Endothelial cell of umbilical vein (primary cell): ENCODE results near the gene TPRG1L. TPM values are rescaled to one million over a fixed set of nuclear protein-coding genes. Genes with fewer than 3 reads are reported as not detected.

ENCODE experiments used
- BruUV-seq: library from RNA; stranded (reverse); fragments of 400-500 nt; replicated peaks from 2 replicates; lab custom pipeline; 2021; lab: Mats Ljungman, UMichigan
- CTCF ChIA-PET: fragments of 300-600, 350-600 bp; sonication (Branson Sonifier 250); formaldehyde crosslinking; loops from one replicate; lab custom pipeline; 2021; ENCODE audit warnings: antibody characterized with exemption, inconsistent platforms; lab: Charles Lee
- POLR2A ChIA-PET: fragments of 300-600, 350-600 bp; sonication (Branson Sonifier 250); formaldehyde crosslinking; loops from one replicate; lab custom pipeline; 2021; ENCODE audit warnings: antibody characterized with exemption, inconsistent platforms; lab: Charles Lee
- DNase-seq: peaks from one replicate; pipeline ENCODE4 v3.0.0-alpha.2; 2011; ENCODE audit warnings: low read depth, low spot score
- FAIRE-seq: peaks from 2 replicates; lab custom pipeline; 2011; peaks lifted over from hg19 to GRCh38; lab: Jason Lieb, UNC
- H2AFZ ChIP-seq: 2 replicates; pipeline ENCODE4 v1.6.0; 2012; ENCODE audit warnings: low read depth, low read length, control low read depth, inconsistent platforms
- H3K27ac ChIP-seq: 2 replicates; pipeline ENCODE4 v1.5.1; 2011; ENCODE audit warnings: low read depth, mild to moderate bottlenecking, control low read depth, low read length, moderate library complexity; ENCODE audit not compliant: insufficient read depth
- H3K27me3 ChIP-seq, 2 experiments: 2 replicates each; pipeline versions ENCODE4 v1.6.0 to v1.6.1; 2011; ENCODE audit warnings: low read length in 2 of 2, mixed read lengths in 1 of 2; ENCODE audit not compliant: control insufficient read depth in 2 of 2, insufficient read depth in 2 of 2
- H3K36me3 ChIP-seq, 2 experiments: 2 replicates in 1 of 2; 3 replicates in 1 of 2; pipeline ENCODE4 v1.5.1; 2011; ENCODE audit warnings: low read length in 2 of 2, mild to moderate bottlenecking in 1 of 2, moderate library complexity in 1 of 2; ENCODE audit not compliant: control insufficient read depth in 2 of 2, insufficient read depth in 2 of 2; ENCODE audit errors: extremely low read depth in 1 of 2
- H3K4me1 ChIP-seq: 3 replicates; pipeline ENCODE4 v1.5.1; 2011; ENCODE audit warnings: mild to moderate bottlenecking, low read length; ENCODE audit not compliant: control insufficient read depth, insufficient read depth; ENCODE audit errors: extremely low read depth
- H3K4me2 ChIP-seq: 2 replicates; pipeline ENCODE4 v1.6.1; 2011; ENCODE audit warnings: low read length, control low read depth, mixed read lengths; ENCODE audit not compliant: insufficient read depth
- H3K4me3 ChIP-seq, 3 experiments: fragments of 200-600 bp in 1 of 3; sonication (generic), shearing (Covaris generic) in 1 of 3; replicated peaks in 1 of 3; 2 replicates each; pipeline ENCODE4 v1.5.1; 2011 to 2016; ENCODE audit warnings: control low read depth in 3 of 3, low read length in 3 of 3, mild to moderate bottlenecking in 2 of 3, inconsistent platforms in 1 of 3, low read depth in 1 of 3, moderate library complexity in 1 of 3; ENCODE audit not compliant: insufficient read depth in 1 of 3
- H3K79me2 ChIP-seq: 2 replicates; pipeline ENCODE4 v1.6.0; 2012; ENCODE audit warnings: low read length, inconsistent platforms; ENCODE audit not compliant: control insufficient read depth, insufficient read depth
- H3K9ac ChIP-seq: replicated peaks from 2 replicates; pipeline ENCODE3; 2011; ENCODE audit warnings: low read length, control low read depth; ENCODE audit not compliant: insufficient read depth; ENCODE audit errors: extremely low read depth
- H3K9me1 ChIP-seq: replicated peaks from 3 replicates; pipeline ENCODE4 v1.6.0; 2011; ENCODE audit warnings: mild to moderate bottlenecking, low read length; ENCODE audit not compliant: control insufficient read depth, insufficient read depth; ENCODE audit errors: extremely low read depth
- H3K9me3 ChIP-seq: replicated peaks from 2 replicates; pipeline ENCODE4 v1.5.1; 2012; ENCODE audit warnings: low read length, inconsistent platforms; ENCODE audit not compliant: control insufficient read depth, insufficient read depth
- H4K20me1 ChIP-seq: replicated peaks from 2 replicates; pipeline ENCODE3; 2011; ENCODE audit warnings: mild to moderate bottlenecking, low read length; ENCODE audit not compliant: control insufficient read depth, insufficient read depth; ENCODE audit errors: extremely low read depth
- EZH2 ChIP-seq: IDR thresholded peaks from 2 replicates; pipeline ENCODE4 v1.6.1; 2012; ENCODE audit warnings: borderline replicate concordance, low read depth, mild to moderate bottlenecking, moderate library complexity, low read length, inconsistent platforms; ENCODE audit not compliant: severe bottlenecking
- FOS ChIP-seq: IDR thresholded peaks from 2 replicates; pipeline ENCODE4 v1.6.1; 2011; ENCODE audit warnings: mild to moderate bottlenecking, low read length, moderate library complexity, borderline replicate concordance; ENCODE audit not compliant: insufficient read depth
- GATA2 ChIP-seq: IDR thresholded peaks from 2 replicates; pipeline ENCODE4 v1.7.0; 2011; ENCODE audit warnings: low read depth, mild to moderate bottlenecking, moderate library complexity, mixed read lengths, low read length; ENCODE audit not compliant: insufficient read length, insufficient read depth
- JUN ChIP-seq: IDR thresholded peaks from 2 replicates; pipeline ENCODE4 v1.6.1; 2011; ENCODE audit warnings: borderline replicate concordance, low read depth; ENCODE audit not compliant: insufficient read length, insufficient read depth
- MYC ChIP-seq: IDR thresholded peaks from one replicate; pipeline ENCODE4 v1.6.1; 2011; ENCODE audit warnings: mild to moderate bottlenecking, low read depth, low read length
- POLR2A ChIP-seq: IDR thresholded peaks from 2 replicates; pipeline ENCODE4 v1.6.1; 2012; ENCODE audit warnings: low read depth, mild to moderate bottlenecking, control low read depth, low read length
- POLR2AphosphoS5 ChIP-seq: IDR thresholded peaks from 2 replicates; pipeline ENCODE4 v1.6.1; 2012; ENCODE audit warnings: low read depth, mild to moderate bottlenecking, control low read depth, low read length, moderate library complexity; ENCODE audit not compliant: insufficient read depth
- dilution Hi-C: fragments of 300-500 bp; cut with MboI; formaldehyde crosslinking; loops from one replicate; pipeline ENCODE4 v1.15.0; 2019; ENCODE audit warnings: low sequenced_read_pairs; ENCODE audit not compliant: extremely low pct_ligation_motif_present
- intact Hi-C: fragments of 100-400 bp; cut with micrococcal nuclease; formaldehyde crosslinking; loops from one replicate; pipeline ENCODE4 v1.10.0; 2022
- polyA plus RNA-seq, 4 experiments: library from polyadenylated mRNA; depleted of rRNA in 3 of 4; stranded (reverse) in 3 of 4; unstranded in 1 of 4; fragments of >200 nt; gene quantifications; 2 replicates each; pipeline versions ENCODE4 v1.2.1 to v1.2.3, GENCODE V29; 2011 to 2012; ENCODE audit warnings: missing spikeins in 1 of 4
- total RNA-seq: library from RNA; stranded (reverse); gene quantifications from 2 replicates; pipeline ENCODE4 v1.2.3, GENCODE V29; 2021
- TF ChIP-seq, protein P1 (sequence below), 2 donors: IDR thresholded peaks; 1 replicate in 1 of 2; 2 replicates in 1 of 2; pipeline ENCODE4 v1.5.1; 2011; ENCODE audit warnings: low read length in 2 of 2, mild to moderate bottlenecking in 2 of 2, moderate library complexity in 2 of 2, control low read depth in 1 of 2, inconsistent platforms in 1 of 2, low read depth in 1 of 2; ENCODE audit not compliant: insufficient read depth in 1 of 2; ENCODE audit errors: extremely low read depth in 1 of 2
- TF ChIP-seq, protein P2 (sequence below): IDR thresholded peaks from 2 replicates; pipeline ENCODE4 v1.6.1; 2011; ENCODE audit not compliant: insufficient read depth, insufficient read length

Gene TPRG1L
- total and polyA plus RNA-seq, 2 donors (not counting 3 experiments of a cell fraction or from before 2014, with no cell fraction given), result 52.3 to 53.8 TPM

DNA sequence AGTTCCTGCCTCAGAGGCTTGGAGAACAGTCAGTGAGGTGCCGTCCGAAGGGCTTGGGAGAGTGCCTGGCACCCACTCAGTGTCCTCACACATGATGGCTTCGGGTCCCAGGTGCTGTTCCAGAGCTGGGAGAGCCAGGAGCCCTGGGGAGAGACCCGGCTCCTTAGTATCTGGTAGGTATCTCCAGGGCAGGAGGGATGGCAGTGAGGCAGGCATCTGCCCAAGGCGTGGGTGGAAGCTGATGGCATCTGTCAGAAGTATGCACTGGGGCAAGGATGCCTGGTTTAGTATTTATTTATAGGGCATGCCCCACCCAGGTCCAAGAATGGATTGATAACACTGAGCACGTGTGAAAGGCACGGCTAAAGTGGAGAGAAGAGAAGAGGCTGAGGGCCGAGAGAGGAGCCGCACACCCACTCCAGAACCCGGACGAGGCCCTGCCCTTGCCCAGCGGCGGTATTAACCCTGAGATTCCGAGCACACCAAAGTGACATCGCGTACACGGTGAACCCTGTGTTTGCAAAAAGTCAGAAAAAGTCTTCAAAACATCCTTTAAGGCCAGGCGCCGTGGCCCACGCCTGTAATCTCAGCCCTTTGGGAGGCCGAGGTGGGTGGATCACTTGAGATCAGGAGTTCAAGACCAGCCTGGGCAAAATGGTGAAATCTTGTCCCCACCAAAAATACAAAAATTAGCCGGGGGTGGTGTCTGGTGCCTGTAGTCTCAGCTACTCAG is 29.9 kb downstream of the TPRG1L start:
- TF ChIP-seq JUN (no peak), POLR2AphosphoS5 (no peak), MYC (no peak), FOS (no peak), GATA2 (no peak), POLR2A (no peak), EZH2 (no peak)
- TF ChIP-seq, protein P1, sequence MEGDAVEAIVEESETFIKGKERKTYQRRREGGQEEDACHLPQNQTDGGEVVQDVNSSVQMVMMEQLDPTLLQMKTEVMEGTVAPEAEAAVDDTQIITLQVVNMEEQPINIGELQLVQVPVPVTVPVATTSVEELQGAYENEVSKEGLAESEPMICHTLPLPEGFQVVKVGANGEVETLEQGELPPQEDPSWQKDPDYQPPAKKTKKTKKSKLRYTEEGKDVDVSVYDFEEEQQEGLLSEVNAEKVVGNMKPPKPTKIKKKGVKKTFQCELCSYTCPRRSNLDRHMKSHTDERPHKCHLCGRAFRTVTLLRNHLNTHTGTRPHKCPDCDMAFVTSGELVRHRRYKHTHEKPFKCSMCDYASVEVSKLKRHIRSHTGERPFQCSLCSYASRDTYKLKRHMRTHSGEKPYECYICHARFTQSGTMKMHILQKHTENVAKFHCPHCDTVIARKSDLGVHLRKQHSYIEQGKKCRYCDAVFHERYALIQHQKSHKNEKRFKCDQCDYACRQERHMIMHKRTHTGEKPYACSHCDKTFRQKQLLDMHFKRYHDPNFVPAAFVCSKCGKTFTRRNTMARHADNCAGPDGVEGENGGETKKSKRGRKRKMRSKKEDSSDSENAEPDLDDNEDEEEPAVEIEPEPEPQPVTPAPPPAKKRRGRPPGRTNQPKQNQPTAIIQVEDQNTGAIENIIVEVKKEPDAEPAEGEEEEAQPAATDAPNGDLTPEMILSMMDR (IDR thresholded peaks at IDR 0.05; ENCODE audit: extremely low read depth in 1 of 2, insufficient read depth in 1 of 2, low read depth in 1 of 2, low read length in 2 of 2), result no peak
- TF ChIP-seq, protein P2, sequence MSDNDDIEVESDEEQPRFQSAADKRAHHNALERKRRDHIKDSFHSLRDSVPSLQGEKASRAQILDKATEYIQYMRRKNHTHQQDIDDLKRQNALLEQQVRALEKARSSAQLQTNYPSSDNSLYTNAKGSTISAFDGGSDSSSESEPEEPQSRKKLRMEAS, result no peak
- H3K4me1 ChIP-seq, result no peaks in the 10 kb centered on the region
- FAIRE-seq, result no peak
- ChIA-PET POLR2A (no interaction called here), CTCF (interaction anchor here (0.8 kb wide), 1 partner anchor 14 kb away, joined by 3 read pairs; no protein-coding TSS in a partner anchor)
- DNase-seq, result no peak
- no peaks in the 10 kb centered on the region for H3K79me2 ChIP-seq
- H3K27me3 ChIP-seq, result peaks cover 27 to 51% of the 10 kb centered on the region in 2 experiments
- no peak overlapping the region for H2AFZ ChIP-seq
- no peaks in the 10 kb centered on the region for H3K9me1 ChIP-seq
- intact Hi-C loops, result no loop called here
- H3K9me3 ChIP-seq, result no peaks in the 10 kb centered on the region
- no TSS peak for BruUV-seq
- no peak overlapping the region for H3K9ac ChIP-seq
- dilution Hi-C loops, result no loop called here
- H3K4me2 ChIP-seq, result no peak overlapping the region
- no peak overlapping the region for H3K27ac ChIP-seq
- no peak overlapping the region for H3K4me3 ChIP-seq
- no peaks in the 10 kb centered on the region for H3K36me3 ChIP-seq
- H4K20me1 ChIP-seq, result no peaks in the 10 kb centered on the region
